HG02759 (cell line): ENCODE results near the gene EFNA1.

Experiments used
- ATAC-seq: cut with Tn5 transposase; IDR thresholded peaks from one replicate; pipeline ENCODE4 v1.9.1; 2021; ENCODE audit warnings: mild to moderate bottlenecking, moderate library complexity; ENCODE audit not compliant: unreplicated experiment

Gene EFNA1

DNA sequence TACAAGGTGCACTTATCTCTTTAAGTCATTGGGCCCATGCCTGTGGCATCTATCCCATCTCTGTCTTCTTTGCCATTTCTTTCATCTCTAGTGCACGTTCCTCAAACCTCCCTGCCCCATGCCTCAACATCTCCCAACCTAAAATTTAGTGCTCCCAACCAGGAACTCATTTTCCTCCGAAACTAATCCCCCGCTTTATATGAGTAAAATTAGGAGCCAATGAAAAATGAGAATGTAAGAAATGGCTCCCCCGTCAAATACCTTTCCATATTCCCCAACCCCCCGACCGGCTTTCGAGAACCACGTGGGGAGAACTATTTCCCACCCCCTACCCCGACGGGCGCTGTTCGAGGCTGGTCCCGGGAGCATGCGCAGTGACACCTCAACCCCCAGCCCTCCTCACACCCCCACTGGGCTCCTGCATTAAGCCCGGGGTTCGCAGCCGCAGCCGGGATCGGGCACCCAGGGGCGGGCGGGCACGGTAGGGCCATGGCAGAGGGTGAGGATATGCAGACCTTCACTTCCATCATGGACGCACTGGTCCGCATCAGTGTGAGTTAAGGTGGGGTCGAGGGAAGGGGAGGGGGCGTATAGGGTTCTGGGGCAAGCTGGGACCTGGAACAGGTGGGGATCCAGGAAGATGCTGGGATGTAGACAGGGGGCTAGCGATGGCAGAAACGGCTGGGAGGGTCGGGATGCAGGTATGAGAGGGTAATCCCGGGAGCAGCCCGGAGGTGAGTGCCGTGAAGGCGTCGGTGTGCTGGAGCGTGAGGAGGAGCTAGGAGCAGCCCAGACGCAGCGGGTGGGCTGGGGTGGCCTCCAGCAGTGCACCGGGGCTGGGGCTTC, 46.0 kb downstream of the EFNA1 start, which contains the start of gene TRIM46:
Gene TRIM46, plus strand, starts transcription at position 372 of the 846 bp plus-strand sequence. Its CDS starts 118 bp downstream, at position 490.
- peak; percentile 21 for ATAC-seq

DNA sequence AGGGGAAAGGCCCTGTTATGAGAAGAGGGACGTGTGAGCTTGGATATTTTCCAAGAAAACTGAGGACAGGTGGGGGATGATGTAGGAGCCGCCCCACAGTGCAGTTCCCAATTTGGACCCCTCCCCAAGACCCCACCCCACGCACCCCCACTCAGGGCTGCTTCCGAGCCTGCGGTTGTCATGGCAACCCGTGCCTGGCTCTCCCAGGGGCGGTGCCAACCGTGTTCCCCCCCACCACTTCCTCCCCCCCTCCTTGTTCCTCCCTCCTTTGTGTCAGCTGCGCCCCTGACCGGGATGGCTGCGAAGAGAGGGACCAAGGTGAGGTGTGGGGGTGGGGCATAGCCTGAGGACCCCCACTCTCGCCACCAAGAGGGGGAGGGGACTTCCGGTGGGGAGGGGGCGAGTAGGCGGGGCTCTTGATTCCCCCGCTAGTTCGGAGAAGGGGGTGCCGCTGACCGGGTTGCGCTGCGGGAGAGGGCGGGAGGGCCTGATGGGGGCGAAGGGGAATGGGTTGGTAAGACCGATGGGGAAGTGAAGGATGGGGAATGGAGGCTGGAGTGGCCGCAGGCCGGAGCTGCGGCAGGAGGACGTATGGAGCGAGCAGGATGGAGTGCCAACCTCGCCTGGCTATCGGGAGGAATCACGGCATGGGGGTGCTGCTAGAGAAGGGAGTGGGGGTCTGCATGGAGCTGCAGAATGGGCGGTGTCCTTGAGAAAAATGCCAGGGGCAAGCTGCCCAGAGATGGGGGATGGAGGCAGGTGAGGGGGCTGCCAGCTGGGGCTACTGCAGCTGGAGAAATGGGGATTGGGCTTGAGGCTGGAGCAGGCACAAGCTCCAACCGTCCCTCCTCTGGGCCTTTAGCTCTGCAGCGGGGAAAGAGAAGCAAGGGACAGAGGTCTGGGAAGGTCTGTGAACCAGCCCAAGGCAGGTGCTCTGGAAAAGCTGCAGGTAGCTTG, 46.9 kb downstream of the EFNA1 start:
- no peak for ATAC-seq

DNA sequence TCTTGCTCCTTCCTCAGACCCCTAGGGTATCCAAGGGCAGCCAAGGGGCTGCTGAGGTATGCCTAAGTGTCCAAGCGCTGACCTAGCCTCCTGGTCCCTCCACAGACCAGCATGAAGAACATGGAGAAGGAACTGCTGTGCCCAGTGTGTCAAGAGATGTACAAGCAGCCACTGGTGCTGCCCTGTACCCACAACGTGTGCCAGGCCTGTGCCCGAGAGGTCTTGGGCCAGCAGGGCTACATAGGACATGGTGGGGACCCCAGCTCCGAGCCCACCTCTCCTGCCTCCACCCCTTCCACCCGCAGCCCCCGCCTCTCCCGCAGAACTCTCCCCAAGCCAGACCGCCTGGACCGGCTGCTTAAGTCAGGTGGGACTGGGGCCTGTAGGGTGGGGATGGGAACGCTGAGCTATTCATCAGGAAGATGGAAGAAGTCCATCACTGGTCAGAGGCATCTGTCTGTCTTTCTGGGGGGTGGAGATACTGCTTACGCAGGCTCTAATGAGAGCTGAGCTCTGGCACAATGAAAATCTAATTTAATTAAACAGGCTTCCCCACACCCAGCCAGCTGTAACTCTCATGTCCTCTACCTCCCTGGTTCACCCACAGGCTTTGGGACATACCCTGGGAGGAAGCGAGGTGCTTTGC, 47.7 kb downstream of the EFNA1 start:
- ATAC-seq, result no peak

DNA sequence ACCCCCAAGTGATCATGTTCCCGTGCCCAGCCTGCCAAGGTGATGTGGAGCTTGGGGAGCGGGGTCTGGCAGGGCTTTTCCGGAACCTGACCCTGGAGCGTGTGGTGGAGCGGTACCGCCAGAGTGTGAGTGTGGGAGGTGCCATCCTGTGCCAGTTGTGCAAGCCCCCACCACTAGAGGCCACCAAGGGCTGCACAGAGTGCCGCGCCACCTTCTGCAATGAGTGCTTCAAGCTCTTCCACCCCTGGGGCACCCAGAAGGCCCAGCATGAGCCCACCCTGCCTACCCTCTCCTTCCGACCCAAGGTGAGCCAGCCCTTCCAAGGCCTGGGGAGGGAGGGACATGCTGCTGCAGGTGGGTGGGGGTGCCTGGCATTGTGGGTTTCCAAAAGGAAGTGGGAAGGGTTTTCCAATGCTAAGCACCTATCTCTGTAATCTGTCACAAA, 48.3 kb downstream of the EFNA1 start:
- no peak for ATAC-seq

DNA sequence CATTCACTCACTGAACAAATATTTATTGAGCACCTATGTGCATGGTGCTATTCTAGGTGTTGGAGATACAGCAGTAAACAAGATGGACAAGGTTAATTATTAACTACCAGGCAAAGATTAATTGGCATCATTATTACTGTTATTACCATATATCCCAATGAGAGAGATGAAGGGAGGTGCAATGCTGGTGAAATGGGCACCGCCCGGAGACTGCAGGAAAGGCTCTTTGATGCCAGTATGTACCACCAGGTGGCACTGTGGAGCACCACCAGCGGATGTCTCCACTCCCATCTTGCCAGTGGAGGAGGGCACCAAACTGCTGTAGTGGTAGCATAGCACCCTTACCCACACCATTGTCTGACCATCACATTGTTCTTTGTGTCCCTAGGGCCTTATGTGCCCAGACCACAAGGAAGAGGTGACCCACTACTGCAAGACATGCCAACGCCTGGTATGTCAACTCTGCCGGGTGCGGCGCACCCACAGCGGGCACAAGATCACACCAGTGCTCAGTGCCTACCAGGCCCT, 48.9 kb downstream of the EFNA1 start:
- no peak for ATAC-seq

DNA sequence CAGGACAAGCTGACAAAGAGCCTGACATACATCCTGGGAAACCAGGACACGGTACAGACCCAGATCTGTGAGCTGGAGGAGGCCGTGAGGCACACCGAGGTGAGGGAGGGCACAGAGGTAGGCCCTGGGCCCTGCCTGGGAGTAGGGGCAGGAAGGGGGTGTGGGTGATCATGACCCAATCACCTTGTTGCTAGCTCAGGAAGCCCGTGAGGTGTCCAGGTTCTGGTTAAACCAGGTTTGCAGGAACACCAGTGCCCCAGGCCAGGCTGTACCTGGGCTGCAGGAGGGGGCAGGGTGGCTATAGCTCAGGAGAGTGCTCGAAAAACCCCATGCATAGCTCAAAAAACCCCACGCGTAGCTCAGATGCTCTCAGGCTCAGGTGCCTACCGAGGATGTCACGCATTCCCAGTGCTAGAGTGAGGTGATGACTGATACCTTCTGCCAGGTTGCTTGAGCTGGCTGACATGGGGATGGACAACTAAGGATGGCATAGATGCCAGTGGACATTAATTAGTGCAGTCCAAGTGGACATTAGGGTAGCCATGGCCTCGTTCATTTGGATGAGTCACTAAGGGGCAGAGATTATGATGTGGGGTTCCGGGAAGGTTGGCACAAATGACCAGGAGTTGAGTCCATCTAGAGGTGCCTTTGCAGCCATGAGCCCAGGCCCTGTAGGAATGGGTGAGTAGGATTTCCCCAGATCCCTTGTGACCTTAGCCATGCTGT, 49.7 kb downstream of the EFNA1 start:
- ATAC-seq, result no peak

DNA sequence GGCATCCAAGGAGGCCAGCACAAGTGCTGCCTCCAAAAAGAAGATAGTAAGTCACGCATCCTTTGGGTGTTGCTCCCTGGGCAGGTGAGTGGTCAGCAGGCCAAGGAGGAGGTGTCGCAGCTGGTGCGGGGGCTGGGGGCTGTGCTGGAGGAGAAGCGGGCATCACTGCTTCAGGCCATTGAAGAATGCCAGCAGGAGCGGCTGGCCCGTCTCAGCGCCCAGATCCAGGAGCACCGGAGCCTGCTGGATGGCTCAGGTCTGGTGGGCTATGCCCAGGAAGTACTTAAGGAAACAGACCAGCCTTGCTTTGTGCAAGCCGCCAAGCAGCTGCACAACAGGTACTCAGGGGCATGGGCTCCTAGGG, 50.2 kb downstream of the EFNA1 start:
- no peak for ATAC-seq

DNA sequence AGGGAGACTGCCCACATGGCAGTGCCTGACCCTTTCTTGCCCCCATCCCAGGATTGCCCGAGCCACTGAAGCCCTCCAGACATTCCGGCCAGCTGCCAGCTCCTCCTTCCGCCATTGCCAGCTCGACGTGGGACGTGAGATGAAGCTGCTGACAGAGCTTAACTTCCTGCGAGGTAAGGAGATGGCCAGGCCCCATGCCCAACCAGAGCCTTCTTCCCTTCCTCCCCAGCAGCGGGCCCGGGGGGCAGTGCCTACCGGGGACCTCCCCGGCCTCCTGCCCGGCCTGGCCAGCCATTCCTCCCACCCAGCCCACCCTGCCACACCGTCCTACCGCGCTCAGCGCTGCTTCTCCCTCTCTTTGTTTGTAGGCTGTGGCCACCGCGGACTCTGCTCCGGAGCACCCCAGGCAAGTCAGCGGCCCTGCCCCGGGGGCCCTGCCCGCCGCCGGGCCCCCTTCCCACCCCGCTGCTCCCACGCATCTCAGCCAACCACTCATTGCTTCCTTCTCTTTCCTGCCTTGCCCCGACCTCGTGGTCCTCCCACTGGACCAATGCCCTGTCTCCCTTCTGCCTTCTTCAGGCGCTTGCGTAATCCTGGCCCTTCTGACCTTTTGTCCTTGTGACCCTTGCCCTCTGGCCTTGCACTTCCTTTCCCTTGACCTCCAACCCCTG, 50.9 kb downstream of the EFNA1 start:
- ATAC-seq, result no peak

DNA sequence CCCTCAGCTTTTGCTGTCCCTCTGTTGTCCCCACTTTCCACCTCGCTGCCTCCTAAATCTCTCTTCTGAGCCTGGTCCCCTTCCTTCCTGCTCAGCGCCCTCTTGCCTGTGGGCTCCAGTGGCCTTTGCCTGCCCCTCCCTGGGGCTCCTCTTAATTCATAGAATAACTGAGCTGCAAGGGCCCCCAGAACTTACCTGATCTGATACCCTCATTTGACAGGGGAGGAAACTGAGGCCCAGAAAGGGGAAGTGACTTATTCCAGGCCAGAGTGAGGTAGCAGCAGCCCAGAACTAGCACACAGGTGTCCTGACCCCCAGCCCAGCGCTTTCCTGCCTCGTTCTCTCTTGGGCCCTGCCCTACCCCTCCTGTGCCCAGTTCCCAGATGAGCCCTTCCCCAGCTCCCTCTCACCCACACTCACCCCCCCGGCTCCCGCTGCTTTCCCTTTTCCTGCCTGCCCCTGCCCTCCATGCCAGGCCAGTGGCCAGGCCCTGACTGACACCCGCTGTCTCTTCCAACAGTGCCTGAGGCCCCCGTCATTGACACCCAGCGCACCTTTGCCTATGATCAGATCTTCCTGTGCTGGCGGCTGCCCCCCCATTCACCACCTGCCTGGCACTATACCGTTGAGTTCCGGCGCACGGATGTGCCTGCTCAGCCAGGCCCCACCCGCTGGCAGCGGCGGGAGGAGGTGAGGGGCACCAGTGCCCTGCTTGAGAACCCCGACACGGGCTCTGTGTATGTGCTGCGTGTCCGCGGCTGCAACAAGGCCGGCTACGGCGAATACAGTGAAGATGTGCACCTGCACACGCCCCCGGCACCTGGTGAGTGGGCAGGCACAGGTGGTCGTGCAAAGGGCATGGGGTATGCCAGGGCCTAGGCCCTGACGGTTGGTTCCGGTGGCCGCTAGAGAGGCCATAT, 51.7 kb downstream of the EFNA1 start:
- ATAC-seq, result no peak

DNA sequence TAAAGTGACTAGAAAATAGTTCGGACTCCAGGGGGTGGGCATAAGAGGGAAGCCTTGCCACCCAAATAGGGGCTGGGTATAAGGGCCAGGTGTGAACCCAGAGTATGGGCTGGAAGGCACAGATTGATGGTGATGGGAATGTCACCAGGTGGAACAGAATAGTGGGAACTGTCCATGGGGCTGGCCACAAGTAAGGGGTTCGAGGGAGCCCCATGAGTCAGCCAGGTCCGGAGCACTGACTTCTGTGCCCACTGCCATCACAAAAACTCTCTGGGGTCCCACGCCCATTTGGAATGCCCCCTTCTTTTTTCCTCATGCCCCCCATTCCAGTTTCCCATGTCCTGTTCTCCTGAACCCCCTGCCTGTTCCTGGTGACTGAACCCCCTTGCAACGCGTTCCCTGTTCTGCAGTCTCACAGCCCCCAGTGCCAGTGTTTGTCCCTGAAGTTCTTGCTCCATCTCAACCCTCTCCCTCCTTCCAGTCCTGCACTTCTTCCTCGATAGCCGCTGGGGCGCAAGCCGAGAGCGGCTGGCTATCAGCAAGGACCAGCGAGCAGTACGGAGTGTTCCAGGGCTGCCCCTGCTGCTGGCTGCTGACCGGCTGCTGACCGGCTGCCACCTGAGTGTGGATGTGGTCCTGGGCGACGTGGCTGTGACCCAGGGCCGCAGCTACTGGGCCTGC, 53.8 kb downstream of the EFNA1 start:
- ATAC-seq, result no peak

DNA sequence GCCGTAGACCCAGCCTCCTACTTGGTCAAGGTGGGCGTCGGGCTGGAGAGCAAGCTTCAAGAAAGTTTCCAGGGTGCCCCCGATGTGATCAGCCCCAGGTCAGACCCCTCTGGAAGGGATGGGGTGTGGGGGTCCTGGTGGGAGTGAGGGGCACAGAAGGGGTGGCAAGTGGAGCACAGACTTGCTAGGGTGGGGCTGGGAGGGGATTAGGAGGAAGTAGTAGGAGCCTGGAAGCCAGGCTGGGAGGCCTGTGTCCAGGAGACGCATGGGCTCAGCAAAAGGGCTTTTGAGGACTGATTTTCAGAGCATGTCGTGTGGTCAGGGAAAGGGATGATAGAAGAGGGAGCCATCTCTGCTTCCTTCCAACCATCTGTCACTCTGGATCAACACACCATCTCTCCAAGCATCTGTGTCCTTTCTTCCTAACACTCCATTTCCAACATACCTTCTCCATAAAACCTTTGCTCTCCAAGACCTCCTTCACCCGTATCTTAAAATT, 54.4 kb downstream of the EFNA1 start:
- no peak for ATAC-seq

DNA sequence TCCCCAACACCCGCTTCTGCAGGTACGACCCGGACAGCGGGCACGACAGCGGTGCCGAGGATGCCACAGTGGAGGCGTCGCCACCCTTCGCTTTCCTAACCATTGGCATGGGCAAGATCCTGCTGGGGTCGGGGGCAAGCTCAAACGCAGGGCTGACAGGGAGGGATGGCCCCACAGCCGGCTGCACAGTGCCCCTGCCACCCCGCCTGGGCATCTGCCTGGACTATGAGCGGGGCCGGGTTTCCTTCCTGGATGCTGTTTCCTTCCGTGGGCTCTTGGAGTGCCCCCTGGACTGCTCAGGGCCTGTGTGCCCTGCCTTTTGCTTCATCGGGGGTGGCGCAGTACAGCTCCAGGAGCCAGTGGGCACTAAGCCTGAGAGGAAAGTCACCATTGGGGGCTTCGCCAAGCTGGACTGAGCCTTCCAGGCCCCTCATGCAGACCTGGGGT, 56.1 kb downstream of the EFNA1 start:
- ATAC-seq, result no peak

DNA sequence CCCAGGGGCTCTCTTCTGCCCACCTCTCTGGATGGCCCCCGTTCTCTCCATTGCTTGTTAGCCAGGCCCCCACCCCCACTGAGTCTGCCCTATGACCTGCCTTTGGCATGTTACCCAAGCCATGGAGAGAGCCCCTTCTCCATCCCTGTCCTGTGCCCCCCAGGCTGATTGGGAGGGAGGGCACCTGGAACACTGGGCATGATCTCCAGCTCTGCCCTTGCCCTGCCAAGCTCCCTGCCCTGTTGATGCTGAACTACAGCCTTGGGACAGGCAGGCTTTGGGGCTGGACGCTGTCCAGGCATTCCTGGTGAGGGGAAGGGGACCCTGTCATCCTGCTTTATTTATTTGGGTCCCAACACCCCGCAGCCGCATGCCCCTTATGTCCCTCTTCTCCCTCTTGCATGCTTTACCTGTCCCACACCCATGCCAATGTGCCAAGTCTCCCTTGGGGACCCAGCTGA, 56.7 kb downstream of the EFNA1 start:
- ATAC-seq, result no peak
